Activated CD4-positive, CD25-positive, alpha-beta regulatory T cell treated with anti-CD3 and anti-CD28 coated beads, Interleukin-2, amount 50 U/mL, for 16 hours (primary cell): Measurements from ENCODE around the gene PTPRT.

Source experiments
- DNase-seq: peaks from one replicate; pipeline ENCODE4 v3.0.0-alpha.2; 2020; ENCODE audit warnings: low read depth, low spot score

PTPRT gene

DNA sequence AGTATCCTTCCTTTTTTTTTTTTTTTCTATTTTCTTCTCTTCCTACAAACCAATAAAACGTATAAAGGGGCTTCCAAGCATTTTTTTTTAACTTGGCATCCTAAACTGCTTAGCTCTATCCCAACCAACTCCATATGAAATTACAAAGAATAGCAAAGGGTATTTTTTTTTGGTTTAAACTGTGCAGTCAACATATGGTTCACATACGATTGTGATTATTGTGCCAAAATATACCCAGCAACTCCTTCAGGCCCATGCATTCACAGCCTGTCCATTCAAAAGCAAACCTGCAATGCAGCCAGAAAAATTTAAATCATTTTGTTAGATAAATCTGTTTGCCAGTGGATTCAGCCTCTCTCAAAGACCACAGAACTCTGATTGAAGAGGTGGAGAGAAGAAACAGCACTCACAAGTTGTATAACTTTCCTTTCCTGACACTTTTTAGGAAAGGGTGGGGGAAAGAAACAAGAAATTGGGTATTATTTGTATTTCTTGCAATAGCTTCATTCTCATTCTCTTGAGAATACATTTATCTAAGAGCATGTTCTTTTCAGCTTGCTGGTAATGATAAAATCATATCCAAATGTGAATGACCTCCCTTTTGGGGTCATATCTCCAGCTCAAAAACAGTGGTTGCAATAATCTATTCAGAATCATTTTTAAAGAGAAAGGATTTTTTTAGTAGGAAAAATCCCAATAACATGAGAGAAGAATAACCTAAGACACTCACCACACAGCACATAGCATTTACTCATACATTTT lies 870.3 kb downstream of the PTPRT start:
- DNase-seq: no peak

DNA sequence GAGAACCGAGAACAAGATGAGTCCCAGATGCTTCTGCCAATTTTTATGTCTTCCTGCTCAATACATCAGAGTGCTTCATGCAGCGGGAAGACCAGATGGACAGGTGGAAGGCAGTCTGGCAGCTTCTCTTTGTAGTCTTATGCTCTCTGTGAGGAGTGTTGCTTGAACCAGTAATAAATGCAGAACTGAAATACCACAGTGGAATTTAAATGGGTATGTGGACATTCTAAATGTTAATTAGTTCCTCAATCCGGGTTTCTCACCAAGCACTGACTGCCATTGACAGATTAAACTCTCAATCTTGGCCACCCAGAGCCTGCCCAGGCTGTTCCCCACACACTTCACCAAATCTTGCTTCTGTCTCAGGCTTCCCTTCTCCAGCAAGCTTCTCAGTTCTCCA lies 876.0 kb downstream of the PTPRT start:
- no peak for DNase-seq

DNA sequence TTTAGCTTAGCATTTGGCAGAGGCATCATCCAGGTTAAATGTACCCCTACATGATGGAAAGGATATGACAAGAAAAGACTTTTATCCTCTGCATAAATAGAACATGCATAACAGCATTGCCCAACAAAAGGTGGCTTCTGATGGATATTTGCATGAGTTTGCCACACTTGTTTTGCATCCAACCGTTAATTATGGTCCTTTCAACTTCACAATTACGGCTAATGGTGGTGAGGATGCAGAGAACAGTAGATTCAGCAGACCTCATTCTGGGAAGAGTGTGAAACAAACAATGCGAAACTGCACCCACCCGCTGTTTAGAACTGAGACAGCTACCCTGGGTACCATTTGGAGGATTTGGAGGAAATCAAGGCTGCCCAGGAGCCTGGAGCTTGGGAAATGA lies 880.7 kb downstream of the PTPRT start:
- no peak for DNase-seq

DNA sequence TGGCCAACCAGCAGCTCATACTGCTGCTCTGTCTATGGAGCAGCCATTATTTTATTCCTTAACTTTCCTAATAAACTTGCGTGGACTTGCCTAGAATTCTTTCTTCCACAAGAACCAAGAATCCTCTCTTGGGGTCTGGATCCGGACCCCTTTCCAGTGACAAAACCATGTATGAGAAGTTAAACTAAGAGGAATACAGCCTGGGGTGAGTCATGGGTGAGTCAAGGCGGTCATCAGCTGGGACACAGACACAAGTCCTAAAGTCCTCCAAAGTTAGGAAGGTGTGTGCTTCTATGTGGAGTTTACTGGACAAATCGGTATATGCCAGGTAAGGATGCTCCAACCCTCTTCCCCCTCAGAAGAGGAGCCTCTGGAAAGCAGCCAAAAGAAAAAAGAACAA lies 881.5 kb downstream of the PTPRT start:
- DNase-seq: no peak

DNA sequence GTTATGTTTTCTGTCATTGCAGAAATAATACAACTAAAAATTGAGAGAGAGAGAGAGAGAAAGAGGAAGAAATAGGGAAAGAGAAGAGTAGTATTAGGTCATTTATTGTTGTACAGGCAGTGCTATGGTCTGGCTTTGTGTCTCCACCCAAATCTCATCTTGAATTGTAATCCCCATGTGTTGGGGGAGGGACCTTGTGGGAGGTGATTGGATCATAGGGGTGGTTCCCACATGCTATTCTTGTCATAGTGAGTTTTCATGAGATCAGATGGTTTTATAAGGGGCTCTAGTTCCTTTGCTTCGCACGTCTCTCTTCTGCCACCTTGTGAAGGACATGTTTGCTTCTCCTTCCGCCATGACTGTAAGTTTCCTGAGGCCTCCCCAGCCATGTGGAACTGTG lies 894.1 kb downstream of the PTPRT start:
- DNase-seq: no peak

DNA sequence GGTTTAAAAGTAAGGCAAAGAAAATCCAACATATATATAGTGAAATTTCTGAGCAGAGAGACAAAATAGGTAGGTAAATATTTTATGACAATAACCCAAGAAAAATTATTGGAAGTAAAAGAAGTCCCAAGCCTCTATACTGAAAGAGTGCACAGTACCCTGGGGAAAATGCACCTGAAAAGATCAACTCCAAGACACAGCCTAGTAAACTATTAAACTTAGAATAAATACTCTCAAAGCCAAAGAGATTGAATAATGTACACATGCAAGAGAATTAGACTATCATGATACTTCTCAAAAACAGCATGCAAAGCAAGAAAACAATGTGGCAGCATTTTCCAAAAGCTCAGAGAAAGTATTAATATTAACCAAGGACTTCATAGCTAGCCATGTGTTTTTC lies 894.7 kb downstream of the PTPRT start:
- DNase-seq: no peak

DNA sequence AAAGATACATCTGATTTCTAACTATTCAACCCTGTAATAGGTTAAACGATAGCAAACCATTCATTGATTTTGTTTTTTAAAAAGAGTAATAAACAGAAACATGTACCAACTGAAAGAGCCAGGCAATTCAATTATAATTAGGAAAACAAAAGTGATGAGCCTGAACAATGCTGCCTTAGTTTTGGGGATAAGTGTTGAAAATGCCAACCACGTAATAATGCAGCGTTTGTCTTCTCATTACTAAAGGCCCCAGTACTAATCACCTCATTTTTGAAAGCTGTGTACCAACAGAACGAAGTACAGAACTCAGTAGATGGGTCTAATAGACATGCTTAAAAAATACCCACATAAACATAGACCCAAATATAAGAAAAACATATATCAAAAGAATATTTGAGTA lies 907.9 kb downstream of the PTPRT start:
- no peak for DNase-seq

DNA sequence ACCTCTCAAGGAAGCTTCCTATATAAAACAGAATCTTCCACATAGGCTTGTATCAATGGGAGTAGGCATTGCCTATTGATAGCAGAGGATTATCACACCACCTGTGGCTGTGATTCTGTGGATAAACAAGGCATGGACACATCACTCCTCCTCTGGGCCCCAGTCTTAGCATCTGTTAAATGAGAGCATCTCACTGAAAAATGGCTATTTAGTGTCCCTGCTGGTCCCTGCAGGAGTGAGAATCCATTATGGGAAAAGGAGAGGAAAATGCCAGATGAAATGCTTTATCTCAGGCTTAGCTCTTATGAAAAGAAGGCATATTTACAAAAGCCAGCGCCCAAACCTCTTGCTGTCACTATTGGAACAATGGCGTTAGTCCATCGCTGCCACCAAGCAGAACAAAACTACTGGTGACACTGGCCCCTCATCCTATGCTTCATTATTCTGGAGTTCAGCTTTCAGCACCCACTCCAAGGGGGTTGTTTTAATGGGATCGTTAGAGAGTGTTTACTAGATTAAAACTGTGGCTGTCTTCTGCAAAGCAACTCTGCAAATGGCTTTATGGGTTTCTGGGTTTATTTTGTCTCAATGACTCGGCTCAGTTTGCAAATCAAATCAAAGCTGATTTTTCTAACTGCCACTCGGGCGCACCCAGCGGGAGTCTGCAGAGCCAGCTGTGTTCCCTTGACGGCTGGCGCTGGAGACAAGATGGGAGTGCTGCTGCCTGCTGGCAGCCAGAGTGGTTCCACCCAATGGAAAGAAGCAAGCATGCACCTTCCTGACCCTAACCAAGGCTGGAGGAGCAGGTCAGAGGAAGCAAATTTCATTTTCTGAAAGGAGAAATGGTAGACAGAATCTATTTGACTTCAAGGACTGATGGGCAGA lies 912.7 kb downstream of the PTPRT start:
- no peak for DNase-seq

DNA sequence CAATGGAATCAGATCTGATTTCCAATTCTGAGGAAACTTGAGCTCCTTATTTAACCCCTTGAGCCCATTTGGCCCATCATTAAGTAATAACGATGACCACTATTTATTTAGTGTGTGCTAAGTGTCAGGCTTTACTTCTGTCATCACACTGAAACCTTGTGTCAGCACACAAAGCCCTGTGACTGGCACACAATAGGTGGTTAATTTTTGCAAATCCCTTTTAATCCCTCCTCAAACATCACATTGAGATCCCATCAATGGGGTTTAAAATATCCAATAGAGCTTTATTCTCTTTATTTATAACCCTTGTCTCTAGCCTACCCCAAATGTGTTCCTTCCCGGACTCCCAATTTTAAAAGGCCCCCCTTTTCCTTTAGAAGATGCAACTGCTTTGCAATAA lies 914.7 kb downstream of the PTPRT start:
- no peak for DNase-seq

DNA sequence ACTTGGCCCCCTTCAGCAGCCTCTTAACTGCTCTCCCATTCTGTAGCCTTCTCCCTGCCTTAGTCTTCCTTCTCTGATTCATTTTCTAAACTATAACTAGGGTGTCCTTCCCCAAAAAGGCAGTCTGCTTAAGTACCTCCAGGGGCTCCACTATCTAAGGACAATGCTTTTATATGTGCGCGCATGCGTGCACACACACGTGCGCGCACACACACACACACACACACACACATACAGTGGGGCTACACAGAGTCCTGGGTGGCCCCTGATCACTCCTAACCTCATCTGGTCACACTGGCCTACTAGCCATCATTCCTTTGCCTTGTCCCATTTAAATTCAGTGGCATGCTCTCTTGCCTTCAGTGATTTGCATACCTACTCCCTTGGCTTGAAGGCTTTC lies 917.2 kb downstream of the PTPRT start:
- DNase-seq: no peak

DNA sequence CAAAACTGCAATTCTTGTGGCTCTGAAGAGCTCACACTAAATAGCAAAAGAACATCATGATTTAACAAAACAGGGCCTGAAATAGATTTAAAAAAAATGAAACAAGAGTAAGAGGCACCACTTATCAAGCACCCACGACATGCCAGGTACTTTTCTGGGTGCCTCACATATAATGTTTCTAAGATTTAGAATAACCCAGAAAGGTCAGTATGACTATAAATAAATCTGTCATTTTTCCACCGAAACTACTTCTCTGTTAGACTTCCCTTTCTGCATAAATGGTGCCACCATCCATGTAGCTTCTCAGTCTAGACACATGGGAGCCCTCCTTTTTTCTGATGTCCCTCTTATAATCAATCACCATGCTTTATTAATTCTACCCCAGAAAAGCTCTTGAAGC lies 919.2 kb downstream of the PTPRT start:
- DNase-seq: no peak

DNA sequence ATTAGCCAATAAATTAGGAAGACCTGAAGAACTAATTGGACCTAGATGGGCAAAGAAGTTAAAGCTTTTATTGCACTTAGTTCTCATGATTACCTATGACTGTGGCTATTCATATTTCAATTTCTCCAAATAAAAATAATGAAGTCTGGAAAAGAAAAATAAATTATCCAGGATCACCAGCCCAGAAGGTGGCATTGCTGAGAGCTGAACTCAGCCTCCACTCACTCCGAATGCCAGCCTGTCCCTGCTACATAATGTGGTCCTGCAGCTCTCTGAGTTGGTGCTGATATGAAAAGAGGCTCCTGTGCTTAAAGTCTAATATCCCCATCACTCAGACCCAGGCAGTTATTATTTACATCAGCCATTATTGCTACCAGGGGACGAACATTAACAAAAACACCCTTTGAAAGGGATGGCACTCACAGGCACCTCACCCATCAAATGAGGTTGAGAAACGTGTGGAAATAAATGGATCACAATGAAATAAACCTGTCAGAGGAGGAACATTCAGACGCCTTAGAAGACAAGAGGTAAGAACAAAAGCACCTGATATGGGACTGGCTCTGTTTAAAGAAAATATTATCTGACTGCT lies 921.8 kb downstream of the PTPRT start:
- no peak for DNase-seq

DNA sequence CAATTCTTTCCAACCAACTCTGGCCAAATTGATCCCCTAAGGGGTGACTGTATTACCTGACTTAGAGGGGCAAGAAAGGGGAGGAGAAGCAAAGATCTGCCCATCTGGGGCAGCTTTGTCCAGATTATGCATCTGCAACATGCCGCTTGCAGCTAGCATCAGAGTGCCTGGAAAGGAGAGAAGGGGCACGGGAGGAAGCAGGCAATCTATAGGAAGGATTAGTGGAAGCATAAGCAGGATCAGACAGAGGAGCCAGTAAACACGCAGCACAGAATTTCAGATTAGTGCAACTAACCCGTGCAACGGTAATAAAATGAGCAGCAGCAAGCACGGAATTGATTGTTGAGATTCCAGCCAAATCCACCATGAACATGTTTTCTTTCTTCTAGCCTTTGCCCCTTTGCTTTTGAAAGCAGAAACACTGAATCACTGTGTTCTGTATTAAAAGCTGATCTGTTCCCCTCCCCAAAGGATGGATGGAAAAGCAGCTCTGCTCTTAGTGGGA lies 927.9 kb downstream of the PTPRT start:
- DNase-seq: no peak

DNA sequence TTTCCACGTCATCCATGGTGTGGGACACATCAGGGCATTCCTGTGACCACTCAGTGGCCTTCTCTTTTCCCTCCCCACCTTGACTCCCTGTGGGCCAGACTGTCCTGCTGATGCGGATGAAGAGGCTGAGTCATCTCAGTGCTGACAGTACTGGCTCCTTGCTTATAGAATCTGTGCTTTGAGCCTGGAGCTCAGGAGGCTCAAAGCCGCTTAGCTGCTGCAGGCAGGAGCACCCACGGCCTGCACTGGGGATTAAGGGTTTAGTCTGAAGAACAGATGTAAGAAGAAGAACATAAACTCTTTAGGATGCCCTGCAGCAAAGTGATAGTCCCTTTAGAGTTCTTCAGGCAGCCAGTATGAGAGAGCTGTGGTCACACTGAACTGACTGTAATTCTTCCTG lies 929.5 kb downstream of the PTPRT start:
- DNase-seq: no peak

DNA sequence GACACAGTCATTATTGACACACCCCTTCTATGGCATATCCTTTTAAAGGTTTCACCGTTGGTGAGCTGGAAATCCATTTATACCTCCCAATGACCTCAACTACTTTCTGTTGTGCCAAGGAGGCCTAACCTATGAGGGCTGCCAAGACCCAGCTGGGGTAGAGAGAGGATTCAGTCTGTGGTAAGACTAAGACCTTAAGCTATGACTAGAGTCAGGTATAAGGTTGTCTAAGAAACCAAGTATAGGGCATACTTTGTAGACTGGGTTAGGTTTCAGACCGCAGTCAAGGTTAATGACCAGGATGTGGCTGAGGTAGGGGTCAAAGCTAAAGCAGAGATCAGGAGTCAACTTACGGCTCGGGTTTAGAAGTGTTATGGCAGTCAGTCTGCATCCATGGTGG lies 930.3 kb downstream of the PTPRT start:
- DNase-seq: no peak

DNA sequence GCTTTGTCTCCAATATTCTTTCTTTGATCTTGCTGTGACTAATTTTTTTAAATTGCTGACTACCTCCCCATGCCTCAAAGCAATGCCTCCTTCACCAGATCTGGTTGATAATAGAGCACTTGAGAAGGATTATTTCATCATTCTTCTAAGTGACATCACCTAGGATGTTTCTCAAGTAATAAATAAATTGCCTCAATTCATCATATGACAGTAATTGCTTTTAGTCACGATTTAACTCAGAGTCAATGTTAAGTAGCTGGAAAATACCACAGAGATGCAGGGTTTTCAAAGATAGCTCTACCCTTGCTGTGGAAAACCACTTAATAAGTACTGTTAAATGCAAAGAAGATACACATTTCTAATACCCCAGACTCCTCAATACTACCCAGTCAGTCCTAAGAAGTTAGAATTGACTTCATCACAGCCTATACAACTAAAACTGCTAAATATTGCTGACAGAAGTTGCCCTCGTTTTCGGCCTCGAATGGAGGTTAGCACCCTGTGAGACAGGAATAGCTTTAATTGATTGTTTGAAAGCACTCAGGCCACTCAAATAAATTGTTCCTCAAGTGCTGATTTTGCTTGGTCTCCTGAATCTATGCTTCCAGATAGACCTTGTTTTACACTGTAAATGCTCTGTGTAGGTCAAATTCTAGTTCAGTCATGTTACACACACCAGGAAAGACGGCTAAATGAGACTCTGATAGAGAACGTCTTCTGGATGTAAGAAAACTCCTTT lies 931.0 kb downstream of the PTPRT start:
- DNase-seq: no peak

DNA sequence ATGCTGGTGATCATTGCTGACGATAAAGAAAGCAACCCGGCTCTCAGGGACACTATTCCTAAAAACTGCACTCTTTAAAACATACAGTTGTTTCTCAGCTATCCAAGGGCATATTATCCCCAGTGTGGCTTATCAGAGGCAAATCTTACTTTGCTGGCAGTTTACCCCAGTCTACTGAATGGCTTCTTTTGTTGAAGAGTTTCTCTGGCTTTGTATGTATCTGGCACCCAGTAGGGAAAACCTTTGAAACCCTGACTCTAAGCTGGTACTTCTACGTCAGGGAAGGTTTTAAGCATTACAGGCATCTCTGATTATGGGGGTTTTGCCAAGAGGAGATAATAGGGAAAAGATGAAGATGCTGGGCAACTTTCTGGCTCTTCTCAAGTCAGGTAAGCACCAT lies 933.9 kb downstream of the PTPRT start:
- DNase-seq: no peak

DNA sequence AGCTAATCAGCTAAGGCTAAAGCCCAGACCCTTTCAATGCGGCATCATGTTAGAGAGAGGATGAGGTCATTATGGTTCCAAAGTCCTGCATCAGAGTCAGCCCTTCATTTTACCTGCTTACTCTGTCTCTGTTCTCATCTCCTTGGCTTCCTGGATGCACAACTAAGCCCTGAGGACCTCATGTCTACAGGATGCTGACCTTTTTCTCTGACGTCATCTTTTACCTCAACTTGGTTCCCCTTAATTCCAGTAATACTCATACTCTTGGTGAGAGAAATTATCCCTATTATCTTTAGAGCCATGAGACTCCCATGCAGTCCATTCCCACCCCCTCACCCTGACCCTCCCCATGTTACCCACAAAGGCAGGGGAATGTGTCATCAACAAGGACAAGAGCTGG lies 935.0 kb downstream of the PTPRT start:
- no peak for DNase-seq

DNA sequence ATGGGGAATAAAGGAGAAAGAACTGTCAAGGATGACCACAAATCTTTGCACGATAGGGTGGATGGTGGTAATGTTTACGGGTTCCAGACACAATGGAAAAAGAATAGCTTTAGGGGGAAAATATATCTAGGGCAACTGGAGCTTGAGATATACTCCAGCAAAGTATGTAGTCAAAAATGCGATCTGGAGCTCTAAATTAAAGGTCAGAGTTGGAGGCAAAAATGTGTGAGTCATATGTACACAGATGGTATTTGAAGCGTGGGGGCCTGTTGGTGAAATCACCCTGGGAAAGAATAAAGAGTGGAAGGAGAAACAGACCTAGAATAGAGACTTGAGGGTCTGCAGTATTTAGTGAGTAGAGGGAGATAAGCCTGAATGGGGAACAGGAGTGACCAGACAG lies 937.6 kb downstream of the PTPRT start:
- DNase-seq: no peak

DNA sequence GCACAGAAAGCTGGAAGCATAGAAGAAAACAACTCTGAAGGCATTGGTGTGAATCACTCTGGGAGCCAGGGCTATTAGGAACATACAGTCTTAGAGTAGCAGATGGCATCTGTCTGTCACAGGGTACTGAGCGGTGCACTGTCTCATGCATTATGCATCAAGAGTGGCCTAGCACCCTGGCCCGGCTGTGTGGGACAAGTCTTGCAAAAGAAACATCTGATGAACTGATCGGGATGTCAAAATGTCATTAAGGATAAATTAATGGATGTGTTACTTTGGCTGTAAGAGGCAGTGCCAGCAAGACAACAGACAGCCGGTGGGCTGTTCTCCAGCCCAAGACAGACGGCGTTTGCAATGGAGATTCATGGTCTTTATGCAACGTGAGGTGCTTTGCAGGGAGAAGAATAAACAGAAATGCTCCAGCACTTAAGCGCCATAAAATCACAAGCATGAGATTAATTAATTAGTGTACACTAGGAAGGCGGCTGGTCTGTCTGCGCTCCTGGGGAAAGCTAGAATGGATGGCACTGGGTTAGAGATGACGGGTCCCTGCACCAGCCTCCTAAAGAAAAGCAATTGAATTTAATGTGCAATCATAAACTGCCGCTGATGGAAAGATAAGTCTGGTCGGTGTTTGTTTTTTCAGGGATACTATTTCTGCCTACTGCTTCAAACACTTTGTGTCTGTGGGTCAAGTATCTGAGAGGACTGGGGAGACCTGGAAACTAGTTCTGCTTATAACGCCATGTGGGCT lies 970.9 kb downstream of the PTPRT start:
- no peak for DNase-seq

DNA sequence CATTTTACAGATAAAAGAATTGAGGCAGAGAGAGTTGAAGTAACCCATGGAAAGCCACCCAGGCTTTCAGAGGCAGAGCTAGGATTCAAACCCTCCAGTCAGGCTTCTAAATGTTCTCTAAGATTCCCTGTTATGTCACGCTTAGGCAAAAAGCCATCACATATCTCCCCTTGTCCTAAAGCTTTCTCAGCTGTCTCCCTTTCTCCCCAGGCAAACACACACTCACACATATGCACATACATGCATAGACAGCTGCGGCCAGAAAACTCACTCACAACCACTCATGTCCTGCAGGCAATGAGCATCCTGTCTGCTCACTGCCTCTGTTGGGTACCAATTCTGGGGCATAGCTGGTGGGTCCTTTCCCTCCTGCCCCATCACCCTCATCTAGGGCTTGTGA lies 975.6 kb downstream of the PTPRT start:
- no peak for DNase-seq
